GM11168 (cell line): Measurements from ENCODE around the gene HSPA5.
"Not testable (repeated sequence)": the region's sequence is repeated elsewhere in the genome, so short reads cannot be mapped to it uniquely, and the experiment has no call there.

Experiments used
- in situ Hi-C: fragments of 300-500 bp; cut with MboI; formaldehyde crosslinking; loops from one replicate; pipeline ENCODE4 v1.12.0; 2022; ENCODE audit warnings: low sequenced_read_pairs; ENCODE audit not compliant: unreplicated experiment

The HSPA5 gene

DNA sequence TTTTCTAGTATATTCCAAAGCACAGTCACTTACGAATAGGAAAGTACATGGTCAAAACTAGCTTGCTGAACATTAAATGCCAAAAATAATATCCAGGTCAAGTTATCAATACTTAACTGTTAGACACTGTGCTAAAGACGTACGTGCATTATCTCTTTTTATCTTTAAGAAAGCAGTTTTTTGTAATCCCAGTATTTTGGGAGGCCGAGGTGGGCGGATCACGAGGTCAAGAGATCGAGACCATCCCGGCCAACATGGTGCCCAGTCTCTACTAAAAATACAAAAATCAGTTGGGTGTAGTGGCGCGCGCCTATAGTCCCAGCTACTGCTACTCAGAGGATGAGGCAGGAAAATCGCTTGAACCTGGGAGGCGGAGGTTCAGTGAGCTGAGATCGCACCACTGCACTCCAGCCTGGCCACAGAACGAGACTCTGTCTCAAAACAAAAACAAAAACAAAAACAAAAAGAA, 2.7 kb upstream of the HSPA5 start:
- in situ Hi-C loops: no loop called here

- in situ Hi-C loops: no loop called here
These were observed 958 bp upstream of the HSPA5 start for GRCh38 chr9:125241863-125242739.

DNA sequence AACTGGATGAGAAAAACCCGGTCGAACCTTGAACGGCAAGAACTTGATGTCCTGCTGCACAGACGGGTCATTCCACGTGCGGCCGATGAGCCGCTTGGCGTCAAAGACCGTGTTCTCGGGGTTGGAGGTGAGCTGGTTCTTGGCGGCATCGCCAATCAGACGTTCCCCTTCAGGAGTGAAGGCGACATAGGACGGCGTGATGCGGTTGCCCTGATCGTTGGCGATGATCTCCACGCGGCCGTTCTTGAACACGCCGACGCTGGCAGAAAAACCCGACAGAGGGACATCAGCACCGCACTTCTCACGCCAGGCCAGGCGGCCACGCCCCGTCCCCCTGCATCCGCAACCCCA, 519 bp downstream of the HSPA5 start:
- in situ Hi-C loops: no loop called here

DNA sequence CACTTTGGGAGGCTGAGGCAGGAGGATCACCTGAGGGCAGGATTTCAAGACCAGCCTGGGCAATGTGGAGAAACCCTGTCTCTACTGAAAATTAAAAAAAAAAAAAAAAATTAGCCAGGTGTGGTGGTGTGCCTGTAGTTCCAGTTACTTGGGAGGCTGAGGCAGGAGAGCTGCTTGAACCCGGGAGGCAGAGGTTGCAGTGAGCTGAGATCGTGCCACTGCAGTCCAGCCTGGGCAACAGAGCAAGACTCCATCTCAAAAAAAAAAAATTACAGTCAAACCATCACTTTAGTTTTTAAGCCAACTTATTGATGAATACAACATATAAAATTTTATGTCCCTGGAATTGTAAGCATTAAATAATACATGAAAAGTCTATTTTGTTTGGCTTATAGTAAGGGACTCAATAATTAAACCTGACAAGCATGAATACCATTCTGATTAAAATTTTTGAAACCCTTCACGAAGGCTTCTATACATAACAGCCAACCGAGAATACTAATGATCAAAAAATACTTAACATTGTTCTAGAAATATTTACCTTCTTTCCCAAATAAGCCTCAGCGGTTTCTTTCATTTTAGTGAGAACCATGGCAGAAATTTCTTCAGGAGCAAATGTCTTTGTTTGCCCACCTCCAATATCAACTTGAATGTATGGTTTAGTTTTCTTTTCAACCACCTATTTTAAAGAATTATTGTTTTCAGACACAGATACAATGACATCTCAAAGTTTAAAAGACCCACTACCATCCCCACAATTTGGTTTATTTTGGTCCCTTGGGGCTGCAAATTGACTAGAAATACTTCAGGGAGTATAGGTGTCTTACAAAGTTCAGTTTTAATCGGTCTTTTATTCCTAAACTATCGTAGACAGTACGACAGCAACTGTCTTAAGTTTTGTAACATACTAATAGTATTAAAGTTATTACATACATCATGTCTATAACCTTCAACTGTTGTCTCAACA, 1.2 kb downstream of the HSPA5 start:
- in situ Hi-C loops: no loop called here

DNA sequence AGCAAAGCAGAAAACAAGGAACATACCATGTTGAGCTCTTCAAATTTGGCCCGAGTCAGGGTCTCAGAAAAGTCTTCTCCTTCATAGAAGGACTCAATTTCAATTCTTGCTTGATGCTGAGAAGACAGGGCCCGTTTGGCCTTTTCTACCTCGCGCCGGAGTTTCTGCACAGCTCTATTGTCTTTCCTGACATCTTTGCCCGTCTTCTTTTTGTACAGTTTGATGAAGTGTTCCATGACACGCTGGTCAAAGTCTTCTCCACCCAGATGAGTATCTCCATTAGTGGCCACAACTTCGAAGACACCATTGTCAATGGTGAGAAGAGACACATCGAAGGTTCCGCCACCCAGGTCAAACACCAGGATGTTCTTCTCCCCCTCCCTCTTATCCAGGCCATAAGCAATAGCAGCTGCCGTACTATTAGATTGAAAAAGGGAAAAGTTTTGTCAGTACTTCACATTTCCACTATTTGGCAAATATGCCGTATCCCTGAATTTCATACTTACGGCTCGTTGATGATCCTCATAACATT, 2.2 kb downstream of the HSPA5 start:
- in situ Hi-C loops: no loop called here

- in situ Hi-C loops: no loop called here
These were observed 2.8 kb downstream of the HSPA5 start for GRCh38 chr9:125238127-125238914.

DNA sequence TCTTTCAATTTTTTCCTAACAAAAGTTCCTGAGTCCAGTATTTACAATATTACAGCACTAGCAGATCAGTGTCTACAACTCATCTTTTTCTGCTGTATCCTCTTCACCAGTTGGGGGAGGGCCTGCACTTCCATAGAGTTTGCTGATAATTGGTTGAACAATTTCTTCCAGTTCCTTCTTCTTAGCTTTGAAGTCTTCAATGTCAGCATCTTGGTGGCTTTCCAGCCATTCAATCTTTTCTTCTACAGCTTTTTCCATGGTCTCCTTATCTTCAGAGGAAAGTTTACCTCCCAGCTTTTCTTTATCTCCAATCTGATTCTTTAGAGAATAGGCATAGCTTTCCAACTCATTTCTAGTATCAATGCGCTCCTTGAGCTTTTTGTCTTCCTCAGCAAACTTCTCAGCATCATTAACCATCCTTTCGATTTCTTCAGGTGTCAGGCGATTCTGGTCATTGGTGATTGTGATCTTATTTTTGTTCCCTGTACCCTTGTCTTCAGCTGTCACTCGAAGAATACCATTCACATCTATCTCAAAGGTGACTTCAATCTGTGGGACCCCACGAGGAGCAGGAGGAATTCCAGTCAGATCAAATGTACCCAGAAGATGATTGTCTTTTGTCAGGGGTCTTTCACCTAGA, 4.5 kb downstream of the HSPA5 start:
- in situ Hi-C loops: not testable (repeated sequence)

DNA sequence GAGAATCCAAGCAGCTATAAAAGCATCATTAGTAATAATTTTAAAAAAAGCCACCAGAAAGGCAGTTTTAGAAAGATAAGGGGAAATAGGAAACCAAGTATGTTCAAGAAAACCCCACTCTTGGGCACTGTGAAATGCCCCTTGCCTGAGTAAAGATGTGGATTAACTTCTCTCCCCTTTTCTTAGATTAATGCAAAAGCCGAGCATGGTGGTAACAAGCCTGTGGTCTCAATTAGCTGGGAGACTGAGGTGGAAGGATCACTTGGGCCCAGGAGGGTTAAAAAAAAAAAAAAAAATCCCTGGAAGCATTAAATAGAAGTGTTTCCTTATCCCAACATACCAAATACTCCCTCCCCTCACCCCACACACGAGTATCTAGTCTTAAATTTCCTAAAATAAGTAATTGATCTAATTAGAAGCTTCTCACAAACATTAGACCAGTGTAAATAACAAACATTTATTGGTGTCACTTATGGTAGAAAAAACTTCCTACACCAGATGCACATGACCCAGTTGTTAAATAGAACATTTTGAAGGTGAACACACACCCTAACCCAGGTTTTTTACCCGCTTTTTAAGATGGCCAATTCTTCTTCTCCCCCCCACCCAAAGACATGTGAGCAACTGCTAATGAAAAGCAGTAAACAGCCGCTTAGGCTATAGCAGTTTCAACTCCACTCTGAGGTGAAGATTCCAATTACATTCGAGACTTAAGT, 5.2 kb downstream of the HSPA5 start:
- in situ Hi-C loops: no loop called here

- in situ Hi-C loops: not testable (repeated sequence)
These were observed 7.0 kb downstream of the HSPA5 start for GRCh38 chr9:125234099-125234498.

DNA sequence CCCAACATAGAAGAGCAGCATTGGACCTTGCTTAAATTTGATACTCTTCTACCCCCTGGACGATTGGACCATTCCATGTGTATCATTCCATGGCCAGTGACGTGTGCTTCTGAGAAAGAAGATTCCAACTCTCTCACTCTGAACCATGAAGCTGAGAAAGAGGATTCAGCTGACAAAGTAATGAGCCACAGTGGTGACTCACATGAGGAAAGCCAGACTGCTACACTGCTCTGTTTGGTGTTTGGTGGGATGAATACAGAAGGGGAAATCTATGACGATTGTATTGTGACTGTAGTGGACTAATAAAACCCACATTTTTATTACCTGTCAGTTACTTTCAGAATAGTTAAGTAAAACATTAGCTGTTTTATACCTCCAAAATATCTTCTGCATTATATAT, 7.5 kb downstream of the HSPA5 start:
- in situ Hi-C loops: no loop called here

DNA sequence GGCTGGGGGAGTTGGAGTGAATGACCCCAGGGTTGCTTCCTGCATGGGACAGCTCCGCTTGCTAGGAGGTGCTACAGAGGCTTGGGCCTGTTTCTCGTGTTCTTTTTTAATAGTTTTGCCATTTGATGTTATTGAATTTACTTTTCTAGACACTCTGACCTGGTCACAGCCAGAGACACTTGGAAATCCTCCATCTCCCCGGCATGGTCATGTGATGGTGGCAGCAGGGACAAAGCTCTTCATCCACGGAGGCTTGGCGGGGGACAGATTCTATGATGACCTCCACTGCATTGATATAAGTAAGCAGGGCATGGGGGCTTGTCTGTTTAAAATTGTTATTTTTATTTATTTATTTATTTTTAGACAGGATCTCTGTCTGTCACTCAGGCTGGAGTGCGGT, 13.4 kb downstream of the HSPA5 start:
- in situ Hi-C loops: no loop called here

- in situ Hi-C loops: not testable (repeated sequence)
These were observed 16.3 kb downstream of the HSPA5 start for GRCh38 chr9:125224858-125225257.

DNA sequence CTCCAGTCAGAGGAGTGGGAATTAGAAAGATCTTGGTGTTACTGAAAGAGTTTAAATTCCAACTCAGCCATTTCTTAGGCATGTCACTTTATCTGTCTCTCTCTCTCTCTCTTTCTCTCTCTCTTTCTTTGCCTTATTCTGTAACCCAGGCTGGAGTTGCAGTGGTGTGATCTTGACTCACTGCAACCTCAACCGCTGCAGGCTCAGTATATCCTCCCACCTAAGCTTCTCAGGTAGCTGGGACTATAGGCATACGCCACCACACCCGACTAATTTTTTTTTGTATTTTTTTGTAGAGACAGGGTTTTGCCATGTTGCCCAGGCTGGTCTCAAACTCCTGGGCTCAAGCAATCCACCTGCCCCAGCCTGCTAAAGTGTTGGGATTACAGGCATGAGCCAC, 22.5 kb downstream of the HSPA5 start:
- in situ Hi-C loops: no loop called here

- in situ Hi-C loops: no loop called here
These were observed 27.0 kb downstream of the HSPA5 start for GRCh38 chr9:125214186-125214585.

- in situ Hi-C loops: no loop called here
These were observed 36.7 kb downstream of the HSPA5 start for GRCh38 chr9:125204477-125204876.

- in situ Hi-C loops: no loop called here
These were observed 38.1 kb downstream of the HSPA5 start for GRCh38 chr9:125202846-125203618.

DNA sequence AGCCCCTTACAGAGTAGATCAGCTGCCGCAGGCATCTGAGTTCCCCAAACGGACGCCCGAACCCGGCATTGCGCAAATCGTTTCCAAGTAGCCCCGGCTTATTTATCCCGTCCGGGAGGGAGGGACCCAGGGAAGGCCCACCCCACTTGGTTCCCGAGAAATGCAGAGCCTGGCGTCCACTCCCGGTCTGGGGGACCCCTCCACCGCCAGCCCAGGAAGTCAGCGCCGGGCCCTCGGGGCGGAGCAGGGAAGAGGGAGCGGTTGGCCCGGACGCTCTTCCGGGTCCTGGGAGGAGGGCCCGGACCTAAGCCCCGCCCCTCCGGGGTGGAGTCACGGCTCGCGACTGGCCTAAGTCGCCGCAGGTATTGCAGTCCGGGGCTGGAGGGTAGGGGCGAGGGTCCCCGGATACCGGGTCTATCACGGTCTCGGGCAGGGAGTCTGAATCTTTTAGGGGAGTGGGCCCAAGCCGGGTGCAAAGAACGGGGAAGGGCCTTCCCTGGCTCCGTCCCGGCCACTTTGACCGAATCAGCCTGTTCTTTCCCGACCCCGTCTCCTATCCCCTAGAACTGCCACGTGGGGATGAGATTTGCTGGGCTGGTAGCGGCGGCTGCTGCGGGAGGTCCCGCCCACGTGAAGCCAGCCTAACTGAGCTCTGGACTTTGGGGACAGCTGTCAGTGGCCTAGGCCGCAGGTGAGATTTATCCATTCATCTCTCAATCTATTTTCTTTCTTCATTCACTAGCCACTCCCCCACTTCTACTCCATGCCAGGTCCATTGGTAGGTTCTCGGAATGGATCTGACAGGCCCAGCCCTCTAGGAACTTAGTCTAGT, 40.7 kb downstream of the HSPA5 start, which contains the start of gene RABEPK:
Gene RABEPK (plus strand): TSS at position 327 of the 832 bp plus-strand sequence. CDS start 2,472 bp downstream, outside the sequence.
- in situ Hi-C loops: no loop called here
